HCT116 (cell line): ENCODE results near the gene ST3GAL6.

Experiments
- ATF3 ChIP-seq: IDR thresholded peaks from 2 replicates; pipeline ENCODE4 v1.6.1; 2012
- CTCF ChIP-seq, 3 experiments: fragments of 200-600 bp in 1 of 3; sonication (generic) in 1 of 3; IDR thresholded peaks in 2 of 3; conservative IDR thresholded peaks in 1 of 3; 2 replicates each; pipeline ENCODE4 v1.5.1; 2012 to 2017; ENCODE audit warnings: low read depth in 2 of 3, low read length in 2 of 3, antibody characterized with exemption in 1 of 3, borderline replicate concordance in 1 of 3, control low read depth in 1 of 3, mild to moderate bottlenecking in 1 of 3, mixed read lengths in 1 of 3, mixed run types in 1 of 3, moderate library complexity in 1 of 3; ENCODE audit not compliant: insufficient read depth in 1 of 3
- EGR1 ChIP-seq: IDR thresholded peaks from 2 replicates; pipeline ENCODE4 v1.6.1; 2012; ENCODE audit warnings: low read depth
- JUND ChIP-seq: IDR thresholded peaks from 2 replicates; pipeline ENCODE4 v1.6.1; 2012
- POLR2A ChIP-seq: IDR thresholded peaks from 2 replicates; pipeline ENCODE4 v1.7.0; 2011; ENCODE audit warnings: borderline replicate concordance; ENCODE audit not compliant: insufficient read depth, insufficient read length; ENCODE audit errors: extremely low read depth

- TF ChIP-seq ATF3 (no peak), CTCF (IDR thresholded peaks at IDR 0.05 in 2 of 3, conservative IDR thresholded peaks at IDR 0.05 in 1 of 3; ENCODE audit: borderline replicate concordance in 1 of 3, insufficient read depth in 1 of 3, low read depth in 2 of 3, low read length in 2 of 3) (no peak), POLR2A (no peak), JUND (no peak), EGR1 (no peak)
These were observed 30.7 kb upstream of the ST3GAL6 start for GRCh38 chr3:98732286-98733052.
